HCT116 (cell line): ENCODE data around the gene OR7G1. TPM values are rescaled to one million over a fixed set of nuclear protein-coding genes. Genes with fewer than 3 reads are reported as not detected.
A peak's percentile ranks its signal among the peaks of the same experiment; 100 is the strongest.

Experiments used
- ATAC-seq: fragments of 200-7000 bp; cut with Tn5 transposase; 2 replicates; pipeline ENCODE4 v1.9.1; 2020; ENCODE audit warnings: mild to moderate bottlenecking, moderate library complexity
- BruUV-seq: library from RNA; stranded (reverse); fragments of 400-500 nt; replicated peaks from 2 replicates; lab custom pipeline; 2021; lab: Mats Ljungman, UMichigan
- CTCF ChIA-PET: fragments of 300-600 bp; sonication (Branson Sonifier 250); formaldehyde crosslinking; loops from one replicate; lab custom pipeline; 2021; ENCODE audit warnings: antibody characterized with exemption; lab: Charles Lee
- POLR2A ChIA-PET: fragments of 300-600, 350-600 bp; sonication (Branson Sonifier 250); formaldehyde crosslinking; loops from one replicate; lab custom pipeline; 2021; ENCODE audit warnings: antibody characterized with exemption; lab: Charles Lee
- RAD21 ChIA-PET, 2 experiments: fragments of 300-600 bp; sonication (Branson Sonifier 250); formaldehyde crosslinking; loops; one replicate each; lab custom pipeline; 2023; ENCODE audit warnings: low total read pairs in 2 of 2; ENCODE audit not compliant: uncharacterized antibody in 2 of 2, unreplicated experiment in 2 of 2, low non-redundant PET in 1 of 2; lab: Charles Lee
- DNase-seq: peaks from one replicate; pipeline ENCODE4 v3.0.0-alpha.2; 2010; ENCODE audit warnings: low read depth, low spot score
- H2AFZ ChIP-seq: fragments of 200-600 bp; shearing (Covaris generic), sonication (generic); 2 replicates; pipeline ENCODE4 v1.6.1; 2017; ENCODE audit warnings: low read depth, mixed run types, mixed read lengths, antibody characterized with exemption, low read length; ENCODE audit not compliant: poor library complexity, severe bottlenecking
- H3K27ac ChIP-seq: 2 replicates; pipeline ENCODE4 v1.5.1; 2012; ENCODE audit warnings: low read depth, low read length
- H3K27me3 ChIP-seq: fragments of 200-600 bp; sonication (generic); 2 replicates; pipeline ENCODE4 v1.6.1; 2016; ENCODE audit warnings: mixed run types, low read length, mixed read lengths; ENCODE audit not compliant: insufficient read depth
- H3K36me3 ChIP-seq, 2 experiments: fragments of 200-500 bp in 1 of 2; fragments of 200-600 bp in 1 of 2; sonication (Bioruptor generic) in 1 of 2; sonication (generic) in 1 of 2; 2 replicates each; pipeline versions ENCODE4 v1.5.1 to v1.6.1; 2014 to 2016; ENCODE audit warnings: low read length in 2 of 2, inconsistent platforms in 1 of 2, mixed read lengths in 1 of 2, mixed run types in 1 of 2; ENCODE audit not compliant: insufficient read depth in 2 of 2, control insufficient read depth in 1 of 2
- H3K4me1 ChIP-seq, 2 experiments: fragments of 200-600 bp in 1 of 2; sonication (generic) in 1 of 2; 2 replicates each; pipeline versions ENCODE4 v1.5.1 to v1.6.1; 2012 to 2017; ENCODE audit warnings: low read length in 2 of 2, inconsistent platforms in 1 of 2, mild to moderate bottlenecking in 1 of 2, mixed read lengths in 1 of 2, mixed run types in 1 of 2, moderate library complexity in 1 of 2; ENCODE audit not compliant: insufficient read depth in 2 of 2, control insufficient read depth in 1 of 2
- H3K4me2 ChIP-seq: fragments of 200-600 bp; sonication (generic); 2 replicates; pipeline ENCODE4 v1.6.1; 2017; ENCODE audit warnings: mixed run types, low read length, mixed read lengths
- H3K4me3 ChIP-seq, 2 experiments: fragments of 200-600 bp in 1 of 2; sonication (generic) in 1 of 2; replicated peaks in 1 of 2; 2 replicates each; pipeline ENCODE4 v1.5.1; 2011 to 2016; ENCODE audit warnings: low read length in 2 of 2, control low read depth in 1 of 2, low read depth in 1 of 2, mild to moderate bottlenecking in 1 of 2, mixed read lengths in 1 of 2, mixed run types in 1 of 2
- H3K79me2 ChIP-seq: fragments of 200-600 bp; sonication (generic); 2 replicates; pipeline ENCODE4 v1.6.1; 2017; ENCODE audit warnings: mild to moderate bottlenecking, mixed run types, low read length, moderate library complexity, mixed read lengths; ENCODE audit not compliant: insufficient read depth
- H3K9ac ChIP-seq: fragments of 200-600 bp; sonication (generic); 2 replicates; pipeline ENCODE4 v1.6.1; 2016; ENCODE audit warnings: low read length, mixed read lengths
- H3K9me2 ChIP-seq: fragments of 200-600 bp; sonication (generic), shearing (Covaris generic); 2 replicates; pipeline ENCODE4 v1.6.1; 2017; ENCODE audit warnings: mixed run types, mild to moderate bottlenecking, moderate library complexity; ENCODE audit not compliant: insufficient read depth
- H3K9me3 ChIP-seq, 2 experiments: fragments of 200-500 bp in 1 of 2; fragments of 200-600 bp in 1 of 2; sonication (Bioruptor generic) in 1 of 2; sonication (generic) in 1 of 2; 2 replicates each; pipeline ENCODE4 v1.6.1; 2014 to 2017; ENCODE audit warnings: low read length in 2 of 2, mixed read lengths in 2 of 2, inconsistent platforms in 1 of 2, low read depth in 1 of 2, mild to moderate bottlenecking in 1 of 2, mixed run types in 1 of 2, moderate library complexity in 1 of 2; ENCODE audit not compliant: control insufficient read depth in 1 of 2, insufficient read depth in 1 of 2
- H4K20me1 ChIP-seq: fragments of 200-600 bp; sonication (generic), shearing (Covaris generic); 2 replicates; pipeline ENCODE4 v1.6.1; 2017; ENCODE audit warnings: mixed run types, mild to moderate bottlenecking, moderate library complexity; ENCODE audit not compliant: insufficient read depth
- CBX3 ChIP-seq: IDR thresholded peaks from 2 replicates; pipeline ENCODE4 v1.6.1; 2012; ENCODE audit warnings: low read depth
- CEBPB ChIP-seq: IDR thresholded peaks from 2 replicates; pipeline ENCODE4 v1.6.1; 2012; ENCODE audit warnings: low read depth
- EZH2 ChIP-seq: fragments of 200-600 bp; sonication (generic); IDR thresholded peaks from 2 replicates; pipeline ENCODE4 v1.6.1; 2017; ENCODE audit warnings: antibody characterized with exemption, mixed run types
- EZH2phosphoT487 ChIP-seq: fragments of 200-600 bp; IDR thresholded peaks from 2 replicates; pipeline ENCODE4 v1.6.1; 2018; ENCODE audit warnings: antibody characterized with exemption, borderline replicate concordance
- SIN3A ChIP-seq: IDR thresholded peaks from 2 replicates; pipeline ENCODE4 v1.6.1; 2012; ENCODE audit warnings: low read depth
- SRF ChIP-seq: IDR thresholded peaks from 2 replicates; pipeline ENCODE4 v1.6.1; 2012; ENCODE audit warnings: low read depth
- ZFX ChIP-seq: fragments of 450-650 bp; IDR thresholded peaks from 2 replicates; pipeline ENCODE4 v1.6.1; 2017
- ZNF274 ChIP-seq: fragments of 200-500 bp; sonication (Bioruptor generic); IDR thresholded peaks from 2 replicates; pipeline ENCODE4 v1.6.1; 2014; ENCODE audit warnings: mild to moderate bottlenecking, low read depth, low read length, inconsistent platforms
- intact Hi-C: fragments of 100-400 bp; cut with micrococcal nuclease; formaldehyde crosslinking; loops from 2 replicates; pipeline ENCODE4 v1.10.0; 2022
- total RNA-seq: library from RNA; stranded (reverse); gene quantifications from one replicate; pipeline ENCODE4 v1.2.1, GENCODE V29; 2021; ENCODE audit not compliant: unreplicated experiment
- TF ChIP-seq, protein P1 (sequence below): IDR thresholded peaks from 2 replicates; pipeline ENCODE4 v1.6.1; 2012
- TF ChIP-seq, protein P2 (sequence below): IDR thresholded peaks from 2 replicates; pipeline ENCODE4 v1.6.1; 2012; ENCODE audit warnings: low read depth
- TF ChIP-seq, protein P3 (sequence below): IDR thresholded peaks from 2 replicates; pipeline ENCODE4 v1.6.1; 2012
- TF ChIP-seq, protein P4 (sequence below): IDR thresholded peaks from 2 replicates; pipeline ENCODE4 v1.6.1; 2011; ENCODE audit warnings: mild to moderate bottlenecking, low read length, moderate library complexity; ENCODE audit not compliant: insufficient replicate concordance; ENCODE audit errors: extremely low read depth

OR7G1 gene
- total RNA-seq, 1 experiment from 2014 or later, result not detected

DNA sequence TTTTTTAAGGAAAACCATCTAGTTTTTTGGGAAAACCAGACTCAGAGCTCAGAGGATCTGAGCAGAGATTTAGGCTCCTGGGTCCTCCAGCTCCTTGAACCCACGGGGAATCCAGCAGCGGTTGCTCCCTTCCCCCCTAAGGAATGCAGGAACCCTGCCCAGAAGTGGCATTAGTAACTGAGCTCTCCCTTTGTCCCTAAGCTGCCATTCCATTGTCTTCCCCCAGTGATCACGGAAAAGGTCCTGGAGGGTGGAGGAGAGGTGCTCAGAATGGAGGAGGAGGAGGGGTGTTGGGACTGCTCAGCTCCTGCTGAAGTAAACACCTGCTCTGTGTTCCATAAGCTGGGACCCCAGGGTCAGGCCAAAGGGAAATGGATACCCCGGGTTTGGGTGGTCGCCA is 45.5 kb downstream of the OR7G1 start:
- ATAC-seq (peak; percentile 63), DNase-seq (no peak)
- Histone ChIP-seq H4K20me1 (no peaks in the 10 kb centered on the region), H3K79me2 (no peaks in the 10 kb centered on the region), H3K4me1 (peaks cover 24 to 33% of the 10 kb centered on the region in 2 experiments), H3K27ac (no peak overlapping the region), H2AFZ (peak overlapping the region; percentile 87), H3K9me2 (no peaks in the 10 kb centered on the region), H3K27me3 (no peaks in the 10 kb centered on the region), H3K4me3 (no peak overlapping the region), H3K9me3 (no peaks in the 10 kb centered on the region), H3K9ac (peak overlapping the region; percentile 22), H3K36me3 (no peaks in the 10 kb centered on the region), H3K4me2 (peak overlapping the region; percentile 59)
- intact Hi-C loops, result no loop called here
- CTCF ChIA-PET, result interaction anchor here (0.6 to 0.9 kb wide), 2 partner anchors 9 to 425 kb away, joined by 3 read pairs; no protein-coding TSS in a partner anchor
- no TSS peak for BruUV-seq
- RAD21 ChIA-PET, result no interaction called here
- TF ChIP-seq CBX3 (no peak), EZH2 (no peak), ZFX (no peak), ZNF274 (no peak), SIN3A (no peak), EZH2phosphoT487 (no peak), CEBPB (no peak), SRF (no peak)
- TF ChIP-seq, protein P1, sequence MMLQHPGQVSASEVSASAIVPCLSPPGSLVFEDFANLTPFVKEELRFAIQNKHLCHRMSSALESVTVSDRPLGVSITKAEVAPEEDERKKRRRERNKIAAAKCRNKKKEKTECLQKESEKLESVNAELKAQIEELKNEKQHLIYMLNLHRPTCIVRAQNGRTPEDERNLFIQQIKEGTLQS, result no peak
- TF ChIP-seq, protein P2, sequence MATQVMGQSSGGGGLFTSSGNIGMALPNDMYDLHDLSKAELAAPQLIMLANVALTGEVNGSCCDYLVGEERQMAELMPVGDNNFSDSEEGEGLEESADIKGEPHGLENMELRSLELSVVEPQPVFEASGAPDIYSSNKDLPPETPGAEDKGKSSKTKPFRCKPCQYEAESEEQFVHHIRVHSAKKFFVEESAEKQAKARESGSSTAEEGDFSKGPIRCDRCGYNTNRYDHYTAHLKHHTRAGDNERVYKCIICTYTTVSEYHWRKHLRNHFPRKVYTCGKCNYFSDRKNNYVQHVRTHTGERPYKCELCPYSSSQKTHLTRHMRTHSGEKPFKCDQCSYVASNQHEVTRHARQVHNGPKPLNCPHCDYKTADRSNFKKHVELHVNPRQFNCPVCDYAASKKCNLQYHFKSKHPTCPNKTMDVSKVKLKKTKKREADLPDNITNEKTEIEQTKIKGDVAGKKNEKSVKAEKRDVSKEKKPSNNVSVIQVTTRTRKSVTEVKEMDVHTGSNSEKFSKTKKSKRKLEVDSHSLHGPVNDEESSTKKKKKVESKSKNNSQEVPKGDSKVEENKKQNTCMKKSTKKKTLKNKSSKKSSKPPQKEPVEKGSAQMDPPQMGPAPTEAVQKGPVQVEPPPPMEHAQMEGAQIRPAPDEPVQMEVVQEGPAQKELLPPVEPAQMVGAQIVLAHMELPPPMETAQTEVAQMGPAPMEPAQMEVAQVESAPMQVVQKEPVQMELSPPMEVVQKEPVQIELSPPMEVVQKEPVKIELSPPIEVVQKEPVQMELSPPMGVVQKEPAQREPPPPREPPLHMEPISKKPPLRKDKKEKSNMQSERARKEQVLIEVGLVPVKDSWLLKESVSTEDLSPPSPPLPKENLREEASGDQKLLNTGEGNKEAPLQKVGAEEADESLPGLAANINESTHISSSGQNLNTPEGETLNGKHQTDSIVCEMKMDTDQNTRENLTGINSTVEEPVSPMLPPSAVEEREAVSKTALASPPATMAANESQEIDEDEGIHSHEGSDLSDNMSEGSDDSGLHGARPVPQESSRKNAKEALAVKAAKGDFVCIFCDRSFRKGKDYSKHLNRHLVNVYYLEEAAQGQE, result no peak
- TF ChIP-seq, protein P3, sequence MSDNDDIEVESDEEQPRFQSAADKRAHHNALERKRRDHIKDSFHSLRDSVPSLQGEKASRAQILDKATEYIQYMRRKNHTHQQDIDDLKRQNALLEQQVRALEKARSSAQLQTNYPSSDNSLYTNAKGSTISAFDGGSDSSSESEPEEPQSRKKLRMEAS, result no peak
- TF ChIP-seq, protein P4, sequence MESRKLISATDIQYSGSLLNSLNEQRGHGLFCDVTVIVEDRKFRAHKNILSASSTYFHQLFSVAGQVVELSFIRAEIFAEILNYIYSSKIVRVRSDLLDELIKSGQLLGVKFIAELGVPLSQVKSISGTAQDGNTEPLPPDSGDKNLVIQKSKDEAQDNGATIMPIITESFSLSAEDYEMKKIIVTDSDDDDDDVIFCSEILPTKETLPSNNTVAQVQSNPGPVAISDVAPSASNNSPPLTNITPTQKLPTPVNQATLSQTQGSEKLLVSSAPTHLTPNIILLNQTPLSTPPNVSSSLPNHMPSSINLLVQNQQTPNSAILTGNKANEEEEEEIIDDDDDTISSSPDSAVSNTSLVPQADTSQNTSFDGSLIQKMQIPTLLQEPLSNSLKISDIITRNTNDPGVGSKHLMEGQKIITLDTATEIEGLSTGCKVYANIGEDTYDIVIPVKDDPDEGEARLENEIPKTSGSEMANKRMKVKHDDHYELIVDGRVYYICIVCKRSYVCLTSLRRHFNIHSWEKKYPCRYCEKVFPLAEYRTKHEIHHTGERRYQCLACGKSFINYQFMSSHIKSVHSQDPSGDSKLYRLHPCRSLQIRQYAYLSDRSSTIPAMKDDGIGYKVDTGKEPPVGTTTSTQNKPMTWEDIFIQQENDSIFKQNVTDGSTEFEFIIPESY, result no peak
- POLR2A ChIA-PET, result interaction anchor here (0.6 kb wide), 1 partner anchor 258 kb away, joined by 5 read pairs; no protein-coding TSS in a partner anchor
